OCI-LY1 (cell line): Measurements from ENCODE around the gene CEP76.
A peak's percentile ranks its signal among the peaks of the same experiment; 100 is the strongest.

Source experiments
- H2AFZ ChIP-seq: fragments of 200-600 bp; sonication (generic), shearing (Covaris generic); 2 replicates; pipeline ENCODE4 v1.6.0; 2014; ENCODE audit warnings: antibody characterized with exemption, mild to moderate bottlenecking, low read length
- H3F3A ChIP-seq: fragments of 200-600 bp; sonication (generic), shearing (Covaris generic); 2 replicates; pipeline ENCODE4 v1.6.0; 2014; ENCODE audit warnings: mild to moderate bottlenecking, antibody characterized with exemption, low read length, moderate library complexity; ENCODE audit not compliant: insufficient read depth
- H3K27ac ChIP-seq: fragments of 200-600 bp; sonication (generic); 2 replicates; pipeline ENCODE4 v1.5.1; 2014; ENCODE audit warnings: low read length, mixed run types, mild to moderate bottlenecking, low read depth; ENCODE audit not compliant: poor library complexity, severe bottlenecking
- H3K27me3 ChIP-seq: fragments of 200-600 bp; sonication (generic); 2 replicates; pipeline ENCODE4 v1.6.0; 2014; ENCODE audit warnings: antibody characterized with exemption, mild to moderate bottlenecking, low read length, moderate library complexity; ENCODE audit not compliant: insufficient read depth
- H3K36me3 ChIP-seq: fragments of 200-600 bp; sonication (generic); 2 replicates; pipeline ENCODE4 v1.6.1; 2014; ENCODE audit warnings: mild to moderate bottlenecking, antibody characterized with exemption, low read length, moderate library complexity, mixed read lengths; ENCODE audit not compliant: insufficient read depth
- H3K4me1 ChIP-seq: fragments of 200-600 bp; sonication (generic); 2 replicates; pipeline ENCODE4 v1.5.1; 2014; ENCODE audit warnings: mild to moderate bottlenecking, low read length, moderate library complexity; ENCODE audit not compliant: insufficient read depth, severe bottlenecking
- H3K4me2 ChIP-seq: fragments of 200-600 bp; sonication (generic), shearing (Covaris generic); 2 replicates; pipeline ENCODE4 v1.6.1; 2014; ENCODE audit warnings: low read length
- H3K4me3 ChIP-seq: fragments of 200-600 bp; sonication (generic); 2 replicates; pipeline ENCODE4 v1.5.1; 2014; ENCODE audit warnings: low read length, low read depth, mild to moderate bottlenecking, mixed read lengths; ENCODE audit not compliant: poor library complexity, severe bottlenecking
- H3K79me2 ChIP-seq: fragments of 200-600 bp; shearing (Covaris generic); 2 replicates; pipeline ENCODE4 v1.6.1; 2016; ENCODE audit warnings: mixed run types, low read length, mixed read lengths; ENCODE audit not compliant: insufficient read depth
- H3K9ac ChIP-seq: fragments of 200-600 bp; sonication (generic), shearing (Covaris generic); 2 replicates; pipeline ENCODE4 v1.6.1; 2014; ENCODE audit warnings: mild to moderate bottlenecking, low read length, mixed read lengths
- H3K9me2 ChIP-seq: fragments of 200-600 bp; sonication (generic), shearing (Covaris generic); 2 replicates; pipeline ENCODE4 v1.6.1; 2014; ENCODE audit warnings: low read depth, mild to moderate bottlenecking, low read length, mixed read lengths
- H3K9me3 ChIP-seq: fragments of 200-600 bp; shearing (Covaris generic); 2 replicates; pipeline ENCODE4 v1.6.1; 2014; ENCODE audit warnings: low read length, mixed read lengths
- H4K20me1 ChIP-seq: fragments of 200-600 bp; sonication (generic), shearing (Covaris generic); 2 replicates; pipeline ENCODE4 v1.6.0; 2016; ENCODE audit warnings: mild to moderate bottlenecking, low read length; ENCODE audit not compliant: insufficient read depth
- CTCF ChIP-seq: fragments of 200-600 bp; sonication (generic), shearing (Covaris generic); IDR thresholded peaks from 2 replicates; pipeline ENCODE4 v1.5.1; 2017; ENCODE audit warnings: mild to moderate bottlenecking, antibody characterized with exemption, low read length, moderate library complexity, mixed read lengths
- EZH2 ChIP-seq: fragments of 200-600 bp; sonication (generic), shearing (Covaris generic); IDR thresholded peaks from 2 replicates; pipeline ENCODE4 v1.8.0; 2017; ENCODE audit warnings: borderline replicate concordance, mixed run types, mild to moderate bottlenecking, antibody characterized with exemption, low read length, moderate library complexity, mixed read lengths

The CEP76 gene

GRCh38 chr18:12750715-12751502 lies 48.4 kb upstream of the CEP76 start:
- peak overlapping the region; percentile 53 for H3K4me2 ChIP-seq

GRCh38 chr18:12750076-12750714 lies 47.7 kb upstream of the CEP76 start:
- Histone ChIP-seq H3K9me3 (no peaks in the 10 kb centered on the region), H3K4me2 (peak overlapping the region; percentile 53), H3F3A (no peaks in the 10 kb centered on the region), H3K27me3 (0 out of 2 replicates have a peak, but pooled peaks cover 8% of the 10 kb centered on the region), H4K20me1 (no peaks in the 10 kb centered on the region), H3K36me3 (no peaks in the 10 kb centered on the region), H2AFZ (no peak overlapping the region), H3K4me3 (peak overlapping the region; percentile 6), H3K79me2 (no peaks in the 10 kb centered on the region), H3K4me1 (peaks cover 32% of the 10 kb centered on the region), H3K9me2 (no peaks in the 10 kb centered on the region), H3K9ac (peak overlapping the region; percentile 2; the same call in 1 of the 2 replicates), H3K27ac (peak overlapping the region; percentile 83)
- TF ChIP-seq CTCF (no peak), EZH2 (no peak)

More at GRCh38 chr18:12750715-12751502, 48.4 kb upstream of the CEP76 start:
- H3K36me3 ChIP-seq: no peaks in the 10 kb centered on the region
- no peaks in the 10 kb centered on the region for H3F3A ChIP-seq
- H3K79me2 ChIP-seq: no peaks in the 10 kb centered on the region
- TF ChIP-seq EZH2 (no peak), CTCF (no peak)
- H3K4me3 ChIP-seq: peak overlapping the region; percentile 6
- H3K9me2 ChIP-seq: no peaks in the 10 kb centered on the region
- H3K9me3 ChIP-seq: no peaks in the 10 kb centered on the region
- H3K27me3 ChIP-seq: peaks cover 8% of the 10 kb centered on the region; the same call in 1 of the 2 replicates
- no peak overlapping the region for H2AFZ ChIP-seq
- peak overlapping the region; percentile 83 for H3K27ac ChIP-seq
- peak overlapping the region; percentile 2; the same call in 1 of the 2 replicates for H3K9ac ChIP-seq
- peaks cover 25% of the 10 kb centered on the region for H3K4me1 ChIP-seq
- H4K20me1 ChIP-seq: no peaks in the 10 kb centered on the region

GRCh38 chr18:12749121-12749520 lies 46.6 kb upstream of the CEP76 start:
- H4K20me1 ChIP-seq: no peaks in the 10 kb centered on the region
- no peaks in the 10 kb centered on the region for H3K36me3 ChIP-seq
- 0 out of 2 replicates have a peak, but pooled peaks cover 8% of the 10 kb centered on the region for H3K27me3 ChIP-seq
- H3K9me3 ChIP-seq: no peaks in the 10 kb centered on the region
- no peaks in the 10 kb centered on the region for H3K9me2 ChIP-seq
- H3K4me2 ChIP-seq: peak overlapping the region; percentile 53; the same call in 1 of the 2 replicates
- no peak overlapping the region for H2AFZ ChIP-seq
- H3K4me1 ChIP-seq: peaks cover 34% of the 10 kb centered on the region
- peak overlapping the region; percentile 83 for H3K27ac ChIP-seq
- no peak overlapping the region for H3K4me3 ChIP-seq
- no peak overlapping the region for H3K9ac ChIP-seq
- no peaks in the 10 kb centered on the region for H3K79me2 ChIP-seq
- no peak for TF ChIP-seq EZH2
- no peak for TF ChIP-seq CTCF
- no peaks in the 10 kb centered on the region for H3F3A ChIP-seq
